ENCODE measurements around the gene EPM2A.

GRCh38 chr6:145629478-145629877 lies 105.8 kb downstream of the EPM2A start:
- TF ChIP-seq POLR2AphosphoS5 (IDR thresholded peaks at IDR 0.05; ENCODE audit: insufficient read depth in 1 of 2, low read depth in 1 of 2) (no peak), CTCF (IDR thresholded peaks at IDR 0.05) (no peak)

Data from vagina (tissue), 2 donors.